ENCODE measurements around the gene LGALS7. TPM values are rescaled to one million over a fixed set of nuclear protein-coding genes. Genes with fewer than 3 reads are reported as not detected.
A peak's percentile ranks its signal among the peaks of the same experiment; 100 is the strongest.

The LGALS7 gene
- total and polyA plus RNA-seq, 2 of the 13 experiments (the other 11 are each of a cell fraction or from before 2014, with no cell fraction given) = 0.73 TPM; not detected in 1

DNA sequence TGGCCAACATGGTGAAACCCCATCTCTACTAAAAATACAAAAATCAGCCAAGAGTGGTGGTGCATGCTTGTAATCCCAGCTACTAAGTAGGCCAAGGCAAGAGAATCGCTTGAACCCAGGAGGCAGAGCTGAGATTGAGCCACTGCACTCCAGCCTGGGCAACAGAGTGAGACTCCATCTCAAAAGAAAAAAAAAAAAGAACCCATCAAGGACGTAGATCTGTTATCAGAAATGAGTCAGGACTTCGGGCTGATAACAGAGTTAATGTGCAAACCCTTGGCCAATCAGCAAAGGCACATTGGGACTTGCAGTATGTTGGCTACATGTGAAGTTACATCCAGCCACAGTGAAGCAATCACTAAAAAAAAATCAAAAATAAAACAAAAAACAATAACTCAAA lies 10.9 kb upstream of the LGALS7 start (continued):
- TF ChIP-seq, protein P1, sequence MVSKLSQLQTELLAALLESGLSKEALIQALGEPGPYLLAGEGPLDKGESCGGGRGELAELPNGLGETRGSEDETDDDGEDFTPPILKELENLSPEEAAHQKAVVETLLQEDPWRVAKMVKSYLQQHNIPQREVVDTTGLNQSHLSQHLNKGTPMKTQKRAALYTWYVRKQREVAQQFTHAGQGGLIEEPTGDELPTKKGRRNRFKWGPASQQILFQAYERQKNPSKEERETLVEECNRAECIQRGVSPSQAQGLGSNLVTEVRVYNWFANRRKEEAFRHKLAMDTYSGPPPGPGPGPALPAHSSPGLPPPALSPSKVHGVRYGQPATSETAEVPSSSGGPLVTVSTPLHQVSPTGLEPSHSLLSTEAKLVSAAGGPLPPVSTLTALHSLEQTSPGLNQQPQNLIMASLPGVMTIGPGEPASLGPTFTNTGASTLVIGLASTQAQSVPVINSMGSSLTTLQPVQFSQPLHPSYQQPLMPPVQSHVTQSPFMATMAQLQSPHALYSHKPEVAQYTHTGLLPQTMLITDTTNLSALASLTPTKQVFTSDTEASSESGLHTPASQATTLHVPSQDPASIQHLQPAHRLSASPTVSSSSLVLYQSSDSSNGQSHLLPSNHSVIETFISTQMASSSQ (IDR thresholded peaks at IDR 0.05; ENCODE audit: low read depth) = peak; percentile 66; the same call in 1 of the 2 replicates
- TF ChIP-seq, protein P1 (CRISPR knock-in tag; IDR thresholded peaks at IDR 0.05; ENCODE audit: borderline replicate concordance) = peak; percentile 68; the same call in 1 of the 2 replicates
- TF ChIP-seq ZNF264 (CRISPR knock-in tag; IDR thresholded peaks at IDR 0.05) (no peak), HDAC2 (CRISPR knock-in tag; IDR thresholded peaks at IDR 0.05) (peak; percentile 34; the same call in 1 of the 2 replicates), CEBPG (CRISPR knock-in tag; IDR thresholded peaks at IDR 0.05) (peak; percentile 81), ONECUT2 (CRISPR knock-in tag; IDR thresholded peaks at IDR 0.05) (no peak), PHF5A (CRISPR knock-in tag; IDR thresholded peaks at IDR 0.05; ENCODE audit: low read depth, unreplicated experiment) (no peak), SCMH1 (CRISPR knock-in tag; IDR thresholded peaks at IDR 0.05; ENCODE audit: borderline replicate concordance) (no peak), CBFB (CRISPR knock-in tag; IDR thresholded peaks at IDR 0.05) (no peak), ZNF441 (CRISPR knock-in tag; IDR thresholded peaks at IDR 0.05; ENCODE audit: borderline replicate concordance) (no peak), ELF3 (CRISPR knock-in tag; IDR thresholded peaks at IDR 0.05) (no peak), TMF1 (CRISPR knock-in tag; IDR thresholded peaks at IDR 0.05; ENCODE audit: low read depth) (no peak), CREB1 (IDR thresholded peaks at IDR 0.05) (no peak), CREB1 (CRISPR knock-in tag; IDR thresholded peaks at IDR 0.05) (no peak), ZNF460 (CRISPR knock-in tag; IDR thresholded peaks at IDR 0.05; ENCODE audit: borderline replicate concordance) (no peak), ZNF468 (CRISPR knock-in tag; IDR thresholded peaks at IDR 0.05) (no peak), FOSL1 (CRISPR knock-in tag; IDR thresholded peaks at IDR 0.05; ENCODE audit: borderline replicate concordance) (peak; percentile 82; the same call in 1 of the 2 replicates), SYNCRIP (IDR thresholded peaks at IDR 0.05; ENCODE audit: insufficient read depth, low read depth, low read length) (no peak), ZIK1 (CRISPR knock-in tag; IDR thresholded peaks at IDR 0.05; ENCODE audit: borderline replicate concordance, low read depth) (no peak), MATR3 (CRISPR knock-in tag; IDR thresholded peaks at IDR 0.05) (no peak), PLRG1 (conservative IDR thresholded peaks at IDR 0.05) (no peak), ARNTL (CRISPR knock-in tag; IDR thresholded peaks at IDR 0.05) (no peak)
- TF ChIP-seq, protein P2, sequence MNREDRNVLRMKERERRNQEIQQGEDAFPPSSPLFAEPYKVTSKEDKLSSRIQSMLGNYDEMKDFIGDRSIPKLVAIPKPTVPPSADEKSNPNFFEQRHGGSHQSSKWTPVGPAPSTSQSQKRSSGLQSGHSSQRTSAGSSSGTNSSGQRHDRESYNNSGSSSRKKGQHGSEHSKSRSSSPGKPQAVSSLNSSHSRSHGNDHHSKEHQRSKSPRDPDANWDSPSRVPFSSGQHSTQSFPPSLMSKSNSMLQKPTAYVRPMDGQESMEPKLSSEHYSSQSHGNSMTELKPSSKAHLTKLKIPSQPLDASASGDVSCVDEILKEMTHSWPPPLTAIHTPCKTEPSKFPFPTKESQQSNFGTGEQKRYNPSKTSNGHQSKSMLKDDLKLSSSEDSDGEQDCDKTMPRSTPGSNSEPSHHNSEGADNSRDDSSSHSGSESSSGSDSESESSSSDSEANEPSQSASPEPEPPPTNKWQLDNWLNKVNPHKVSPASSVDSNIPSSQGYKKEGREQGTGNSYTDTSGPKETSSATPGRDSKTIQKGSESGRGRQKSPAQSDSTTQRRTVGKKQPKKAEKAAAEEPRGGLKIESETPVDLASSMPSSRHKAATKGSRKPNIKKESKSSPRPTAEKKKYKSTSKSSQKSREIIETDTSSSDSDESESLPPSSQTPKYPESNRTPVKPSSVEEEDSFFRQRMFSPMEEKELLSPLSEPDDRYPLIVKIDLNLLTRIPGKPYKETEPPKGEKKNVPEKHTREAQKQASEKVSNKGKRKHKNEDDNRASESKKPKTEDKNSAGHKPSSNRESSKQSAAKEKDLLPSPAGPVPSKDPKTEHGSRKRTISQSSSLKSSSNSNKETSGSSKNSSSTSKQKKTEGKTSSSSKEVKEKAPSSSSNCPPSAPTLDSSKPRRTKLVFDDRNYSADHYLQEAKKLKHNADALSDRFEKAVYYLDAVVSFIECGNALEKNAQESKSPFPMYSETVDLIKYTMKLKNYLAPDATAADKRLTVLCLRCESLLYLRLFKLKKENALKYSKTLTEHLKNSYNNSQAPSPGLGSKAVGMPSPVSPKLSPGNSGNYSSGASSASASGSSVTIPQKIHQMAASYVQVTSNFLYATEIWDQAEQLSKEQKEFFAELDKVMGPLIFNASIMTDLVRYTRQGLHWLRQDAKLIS (CRISPR knock-in tag; IDR thresholded peaks at IDR 0.05) = no peak
- TF ChIP-seq, protein P3, sequence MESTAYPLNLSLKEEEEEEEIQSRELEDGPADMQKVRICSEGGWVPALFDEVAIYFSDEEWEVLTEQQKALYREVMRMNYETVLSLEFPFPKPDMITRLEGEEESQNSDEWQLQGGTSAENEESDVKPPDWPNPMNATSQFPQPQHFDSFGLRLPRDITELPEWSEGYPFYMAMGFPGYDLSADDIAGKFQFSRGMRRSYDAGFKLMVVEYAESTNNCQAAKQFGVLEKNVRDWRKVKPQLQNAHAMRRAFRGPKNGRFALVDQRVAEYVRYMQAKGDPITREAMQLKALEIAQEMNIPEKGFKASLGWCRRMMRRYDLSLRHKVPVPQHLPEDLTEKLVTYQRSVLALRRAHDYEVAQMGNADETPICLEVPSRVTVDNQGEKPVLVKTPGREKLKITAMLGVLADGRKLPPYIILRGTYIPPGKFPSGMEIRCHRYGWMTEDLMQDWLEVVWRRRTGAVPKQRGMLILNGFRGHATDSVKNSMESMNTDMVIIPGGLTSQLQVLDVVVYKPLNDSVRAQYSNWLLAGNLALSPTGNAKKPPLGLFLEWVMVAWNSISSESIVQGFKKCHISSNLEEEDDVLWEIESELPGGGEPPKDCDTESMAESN (CRISPR knock-in tag; conservative IDR thresholded peaks at IDR 0.05) = no peak

All from HepG2 (cell line).